ENCODE results near the gene LIPH.

- TF ChIP-seq TBP (IDR thresholded peaks at IDR 0.05; ENCODE audit: low read depth, low read length) (no peak), EZH2 (IDR thresholded peaks at IDR 0.05; ENCODE audit: low read depth, low read length, severe bottlenecking) (no peak), ATF3 (IDR thresholded peaks at IDR 0.05; ENCODE audit: insufficient read depth, low read depth, low read length) (no peak), EP300 (IDR thresholded peaks at IDR 0.05; ENCODE audit: borderline replicate concordance in 1 of 2, low read depth in 2 of 2, low read length in 2 of 2) (no peak), CTCF (IDR thresholded peaks at IDR 0.05; ENCODE audit: control extremely low read depth in 1 of 3, insufficient read depth in 1 of 3, low read depth in 1 of 3, low read length in 3 of 3) (no peak), TCF12 (IDR thresholded peaks at IDR 0.05; ENCODE audit: low read depth, low read length) (no peak), POLR2AphosphoS5 (IDR thresholded peaks at IDR 0.05; ENCODE audit: low read depth, low read length) (no peak), TAF7 (optimal IDR thresholded peaks at IDR 0.05; ENCODE audit: borderline replicate concordance, low read depth, low read length) (no peak), POU5F1 (IDR thresholded peaks at IDR 0.05; ENCODE audit: low read depth, low read length) (no peak), HDAC2 (IDR thresholded peaks at IDR 0.05; ENCODE audit: borderline replicate concordance in 1 of 2, low read depth in 2 of 2, low read length in 2 of 2) (no peak)
Observed at GRCh38 chr3:185469542-185469941, 82.8 kb downstream of the LIPH start.

Data from H1 (cell line).